GM12874 (cell line): ENCODE results near the gene SELENOH.

Source experiments
- CTCF ChIP-seq: IDR thresholded peaks from 2 replicates; pipeline ENCODE4 v1.5.1; 2011; ENCODE audit warnings: low read depth, mild to moderate bottlenecking, control low read depth, low read length, moderate library complexity; ENCODE audit not compliant: insufficient read depth

The SELENOH gene

GRCh38 chr11:57711414-57712255 is 29.7 kb upstream of the SELENOH start, which contains the start of gene MED19:
Gene MED19, minus strand, starts transcription at chr11:57712215. Its CDS starts 36 bp downstream, at chr11:57712179.
- no peak for TF ChIP-seq CTCF

- no peak for TF ChIP-seq CTCF
These were observed 28.8 kb upstream of the SELENOH start, which contains the start of gene TMX2 for GRCh38 chr11:57712256-57713150. Gene TMX2, plus strand, starts transcription at chr11:57712593. Its CDS starts 26 bp downstream, at chr11:57712619.

GRCh38 chr11:57713835-57714234 is 27.5 kb upstream of the SELENOH start:
- TF ChIP-seq CTCF: no peak

- TF ChIP-seq CTCF: no peak
These were observed 14.1 kb upstream of the SELENOH start for GRCh38 chr11:57727185-57727584.

GRCh38 chr11:57728829-57729228 is 12.5 kb upstream of the SELENOH start:
- no peak for TF ChIP-seq CTCF

GRCh38 chr11:57729479-57729878 is 11.8 kb upstream of the SELENOH start:
- no peak for TF ChIP-seq CTCF

GRCh38 chr11:57732661-57733060 is 8.6 kb upstream of the SELENOH start:
- TF ChIP-seq CTCF: no peak
